GM21381 (cell line): ENCODE data around the gene SLC25A45.
"Not testable (repeated sequence)": the region's sequence is repeated elsewhere in the genome, so short reads cannot be mapped to it uniquely, and the experiment has no call there.

ENCODE experiments used
- ATAC-seq: cut with Tn5 transposase; IDR thresholded peaks from one replicate; pipeline ENCODE4 v1.9.1; 2021; ENCODE audit warnings: mild to moderate bottlenecking, moderate library complexity; ENCODE audit not compliant: unreplicated experiment

SLC25A45 gene

DNA sequence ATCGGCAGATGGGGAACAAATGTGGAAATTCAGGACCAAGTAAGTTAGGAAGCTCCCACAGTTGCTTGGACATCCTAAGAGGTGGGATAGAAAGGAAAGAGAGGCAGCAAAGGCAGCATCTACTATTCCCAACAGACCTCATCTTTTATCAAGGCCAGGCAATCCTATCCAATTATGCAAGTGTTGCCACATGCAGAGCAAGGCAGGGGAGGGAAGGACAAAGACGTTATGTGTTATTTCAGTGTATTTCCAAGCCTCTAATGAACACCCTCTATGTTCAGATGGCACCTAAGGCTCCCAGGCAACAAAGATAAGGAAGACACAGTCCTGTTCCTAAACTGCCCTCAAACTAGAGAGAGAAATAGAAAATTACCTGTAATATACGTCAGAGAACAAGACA is 18.7 kb downstream of the SLC25A45 start:
- no peak for ATAC-seq

DNA sequence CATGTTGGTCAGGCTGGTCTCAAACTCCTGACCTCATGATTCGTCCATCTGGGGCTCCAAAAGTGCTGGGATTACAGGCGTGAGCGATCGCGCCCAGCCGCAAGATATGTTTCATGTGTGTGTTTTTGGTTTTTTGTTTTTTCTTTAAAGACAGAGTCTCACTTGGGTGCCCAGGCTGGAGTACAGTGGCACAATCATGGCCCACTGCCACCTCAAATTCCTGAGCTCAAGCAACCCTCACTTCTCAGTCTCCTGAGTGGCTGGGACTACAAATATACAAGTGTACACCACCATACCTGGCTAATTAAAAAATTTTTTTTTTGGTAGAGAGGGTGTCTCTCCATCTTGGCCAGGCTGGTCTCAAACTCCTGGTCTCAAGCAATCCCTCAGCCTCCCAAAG is 19.5 kb downstream of the SLC25A45 start:
- no peak for ATAC-seq

DNA sequence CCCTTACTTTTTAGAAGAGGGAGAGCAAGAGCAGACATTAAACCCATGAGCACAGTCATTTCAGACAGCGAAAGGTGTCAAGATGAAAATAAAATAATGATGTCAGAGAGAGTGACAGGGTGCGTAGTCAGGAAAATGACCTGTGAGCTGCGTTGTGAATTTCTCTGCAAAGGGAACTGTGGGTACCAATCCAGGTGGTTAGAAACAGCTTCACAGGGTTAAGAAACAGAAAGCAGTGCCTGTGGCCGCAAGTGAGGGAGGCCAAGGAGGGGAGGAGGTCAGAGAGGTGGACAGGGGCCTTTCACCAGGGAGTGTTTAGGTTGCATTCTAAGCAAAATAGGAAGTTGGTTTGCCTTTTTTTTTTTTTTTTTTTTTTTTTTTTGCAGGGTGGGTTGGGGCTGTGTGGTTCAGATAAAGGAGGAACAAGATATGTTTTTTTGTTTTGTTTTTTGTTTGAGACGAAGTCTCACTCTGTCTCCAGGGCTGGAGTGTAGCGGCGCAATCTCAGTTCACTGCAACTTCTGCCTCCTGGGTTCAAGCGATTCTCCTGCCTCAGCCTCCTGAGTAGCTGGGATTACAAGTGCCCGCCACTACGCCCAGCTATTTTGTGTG is 20.0 kb downstream of the SLC25A45 start:
- ATAC-seq: peak; percentile 78

DNA sequence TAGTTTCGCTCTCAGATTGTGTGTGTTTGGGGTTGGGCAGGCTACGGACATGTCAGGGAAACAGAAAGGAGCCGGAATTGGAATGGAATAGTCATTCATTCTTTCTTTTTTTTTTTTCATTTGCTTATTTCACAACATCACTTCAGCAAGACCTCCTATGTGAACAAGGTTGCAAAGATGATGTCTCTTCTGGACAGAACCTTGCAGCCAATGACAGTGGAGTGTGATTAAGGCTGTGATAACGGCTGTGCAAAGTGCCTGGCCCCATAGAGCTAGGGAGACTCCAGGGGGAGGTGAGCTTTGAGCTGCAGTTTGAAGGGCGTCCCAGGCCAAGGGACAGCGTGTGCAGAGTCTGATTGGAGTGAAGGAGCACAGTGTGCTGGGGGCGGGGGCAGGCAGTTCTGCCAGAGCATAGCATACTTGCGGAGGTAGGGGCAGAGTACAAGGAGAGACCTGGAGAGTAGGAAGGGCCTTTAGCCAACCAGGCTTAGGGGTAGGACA is 24.5 kb downstream of the SLC25A45 start:
- no peak for ATAC-seq

DNA sequence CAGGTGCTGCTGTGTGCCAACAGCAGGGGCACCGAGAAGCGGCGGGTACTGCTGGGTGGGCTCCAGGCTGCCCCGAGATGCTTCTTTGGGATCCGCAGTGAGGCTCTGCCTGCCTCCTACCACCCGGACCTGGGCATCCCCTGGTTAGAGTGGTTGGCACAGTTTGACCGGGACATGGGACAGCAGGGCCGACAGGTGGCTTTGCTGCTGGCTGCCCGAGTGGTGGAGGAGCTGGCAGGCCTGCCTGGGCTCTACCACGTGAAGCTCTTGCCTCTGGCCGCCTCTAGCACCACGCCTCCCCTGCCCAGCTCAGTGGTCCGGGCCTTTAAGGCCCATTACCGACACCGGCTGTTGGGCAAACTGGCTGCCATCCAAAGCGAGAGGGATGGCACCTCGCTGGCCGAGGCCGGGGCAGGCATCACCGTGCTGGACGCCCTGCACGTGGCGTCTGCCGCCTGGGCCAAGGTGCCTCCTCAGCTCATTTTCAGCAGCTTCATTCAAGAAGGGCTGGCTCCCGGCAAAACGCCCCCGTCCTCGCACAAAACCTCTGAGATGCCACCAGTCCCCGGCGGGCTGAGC is 26.0 kb downstream of the SLC25A45 start:
- no peak for ATAC-seq

DNA sequence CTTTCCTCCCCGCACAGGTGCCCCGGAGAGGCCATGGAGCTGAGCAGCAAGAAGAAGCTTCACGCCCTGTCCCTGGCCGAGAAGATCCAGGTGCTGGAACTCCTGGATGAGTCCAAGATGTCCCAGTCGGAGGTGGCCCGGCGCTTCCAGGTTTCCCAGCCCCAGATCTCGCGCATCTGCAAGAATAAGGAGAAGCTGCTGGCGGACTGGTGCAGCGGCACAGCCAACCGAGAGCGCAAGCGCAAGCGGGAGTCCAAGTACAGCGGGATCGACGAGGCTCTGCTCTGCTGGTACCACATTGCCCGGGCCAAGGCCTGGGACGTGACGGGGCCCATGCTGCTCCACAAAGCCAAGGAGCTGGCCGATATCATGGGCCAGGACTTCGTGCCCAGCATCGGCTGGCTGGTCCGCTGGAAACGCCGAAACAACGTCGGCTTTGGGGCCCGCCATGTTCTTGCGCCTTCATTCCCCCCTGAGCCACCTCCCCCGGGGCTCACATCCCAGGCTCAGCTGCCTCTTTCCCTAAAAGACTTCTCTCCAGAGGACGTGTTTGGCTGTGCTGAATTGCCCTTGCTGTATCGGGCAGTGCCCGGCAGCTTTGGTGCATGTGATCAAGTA is 26.6 kb downstream of the SLC25A45 start:
- no peak for ATAC-seq

DNA sequence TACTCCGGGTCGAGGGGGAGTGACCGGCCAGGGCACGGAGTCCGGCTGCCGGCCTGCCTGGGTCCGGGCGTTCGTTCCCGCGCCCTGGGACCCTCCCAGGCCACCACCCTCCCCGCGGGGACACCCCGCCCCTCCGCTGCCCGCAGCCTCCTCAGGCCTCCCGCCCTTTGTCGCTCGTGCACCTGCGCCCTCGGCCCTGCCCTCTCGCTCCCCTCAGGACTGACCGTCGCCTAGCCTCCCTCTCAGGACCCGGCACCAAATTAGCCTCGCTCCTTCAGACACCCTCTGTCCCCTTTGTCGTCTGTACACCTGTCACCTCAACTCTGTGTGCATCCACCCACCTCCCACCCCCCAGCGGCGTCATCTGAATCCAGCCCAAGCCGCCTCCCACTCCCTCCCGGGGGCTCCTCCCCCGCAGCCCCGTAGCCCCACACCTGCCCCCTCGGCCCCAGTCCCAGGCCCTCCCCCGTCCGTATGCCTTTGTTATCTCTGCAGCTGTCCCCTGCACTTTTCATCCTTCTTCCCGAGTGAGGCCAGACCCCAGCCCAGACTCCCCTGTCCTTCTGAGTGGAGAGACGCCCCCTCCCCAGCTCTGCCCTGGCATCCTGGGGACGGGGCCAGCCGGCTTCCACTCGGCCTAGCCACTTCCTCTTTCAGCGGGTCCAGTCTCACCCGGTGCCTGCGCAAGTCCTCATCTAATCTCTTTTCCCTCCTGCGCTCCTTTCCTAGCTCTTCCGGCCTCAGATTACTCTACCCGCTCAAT is 27.3 kb downstream of the SLC25A45 start:
- ATAC-seq: peak; percentile 32

DNA sequence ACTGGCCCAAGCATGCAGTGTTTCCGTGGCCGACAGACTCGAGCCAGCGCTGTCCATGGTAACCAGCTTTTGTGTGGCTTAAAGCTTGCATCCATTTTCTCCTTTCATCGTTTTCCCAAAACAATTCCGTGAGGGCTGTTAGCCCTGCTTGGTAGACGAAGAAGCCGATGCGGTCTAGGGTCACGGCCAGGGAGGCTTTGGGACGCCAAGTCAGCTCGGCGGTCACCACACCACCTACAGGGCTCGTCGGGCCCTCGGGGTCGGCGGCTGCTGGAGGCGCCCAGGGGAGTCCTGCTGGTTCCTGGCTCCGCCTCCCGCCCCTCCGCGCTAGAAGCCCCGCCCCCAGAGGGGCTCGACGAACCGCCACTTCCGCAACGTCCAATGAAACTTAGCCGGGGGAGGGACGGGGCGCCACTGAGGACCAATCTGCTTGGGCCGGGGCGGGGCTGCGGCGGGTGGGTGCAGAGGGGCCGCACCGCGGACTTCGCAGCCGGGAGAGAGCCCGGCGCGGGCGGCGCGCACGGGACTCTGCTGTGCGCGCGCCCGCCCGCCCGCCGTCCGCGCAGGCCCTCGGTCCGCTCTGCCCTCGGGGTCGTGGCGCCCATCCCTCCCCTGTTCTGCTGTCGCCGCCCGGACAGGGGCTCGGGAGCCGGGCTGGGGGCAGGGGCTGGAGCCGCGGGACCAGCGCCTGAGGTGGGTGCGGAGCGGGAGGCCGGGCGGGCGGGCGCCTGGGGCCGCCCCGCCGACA is 28.0 kb downstream of the SLC25A45 start, which contains the start of gene TIGD3:
TIGD3 (plus strand) TSS at position 487 of the 748 bp plus-strand sequence. CDS start 1,058 bp downstream, outside the sequence.
- ATAC-seq: peak; percentile 81

DNA sequence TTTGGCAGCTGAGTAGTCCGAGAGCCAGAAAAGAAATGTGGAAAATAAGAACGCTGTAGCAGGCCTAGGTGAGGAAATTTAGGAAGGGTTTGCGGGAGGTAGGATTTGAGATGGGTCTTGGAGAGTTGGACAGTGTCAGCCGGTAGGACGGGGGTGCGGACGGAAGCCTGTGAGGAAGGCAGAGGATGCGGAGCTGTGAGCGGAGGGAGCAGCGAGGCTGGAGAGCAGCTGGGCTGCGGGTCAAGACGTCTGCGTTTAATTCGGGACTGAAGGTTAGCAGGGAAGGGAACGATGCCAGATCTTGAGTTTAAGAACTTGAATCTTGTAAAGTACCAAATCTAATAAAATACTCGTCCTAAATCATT is 28.6 kb downstream of the SLC25A45 start:
- no peak for ATAC-seq

DNA sequence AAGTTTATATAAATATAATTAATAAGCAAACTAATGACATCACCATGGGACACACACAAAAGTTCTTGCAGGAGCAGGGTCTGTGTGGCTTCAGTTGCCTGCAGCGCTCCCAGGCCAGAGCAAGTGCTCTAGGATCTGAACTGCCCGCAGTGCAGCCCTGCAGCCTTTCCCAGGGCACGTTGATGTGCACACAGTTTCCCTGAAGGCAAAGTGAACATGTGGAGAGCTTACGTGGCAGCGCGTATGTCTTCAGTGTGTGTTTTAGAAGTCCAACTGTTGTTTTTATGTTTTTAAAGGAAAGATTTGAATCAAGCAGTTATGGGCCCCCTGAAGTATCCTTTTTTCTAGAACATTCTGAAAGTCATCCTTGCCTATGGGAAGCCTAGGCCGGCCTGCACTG is 29.1 kb downstream of the SLC25A45 start:
- ATAC-seq: no peak

DNA sequence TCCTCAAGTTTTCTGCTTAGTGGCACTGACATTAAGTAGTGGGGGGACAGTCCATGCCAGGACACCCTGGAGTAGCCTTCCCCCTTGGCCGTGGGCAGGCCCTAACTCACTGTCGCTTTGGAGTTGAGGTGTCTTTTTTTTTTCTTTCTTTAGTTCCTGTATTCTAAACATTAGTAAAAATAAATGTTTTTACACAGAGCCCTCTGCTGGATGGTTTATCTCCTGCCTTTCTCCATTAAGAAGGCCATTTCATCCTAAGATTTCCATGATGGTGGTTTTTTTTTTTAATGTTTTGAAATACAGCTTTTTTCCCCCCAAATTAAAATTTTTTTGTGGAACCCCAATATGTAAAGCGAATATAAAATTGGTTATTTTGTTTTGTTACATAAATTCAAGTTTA is 29.7 kb downstream of the SLC25A45 start:
- no peak for ATAC-seq

DNA sequence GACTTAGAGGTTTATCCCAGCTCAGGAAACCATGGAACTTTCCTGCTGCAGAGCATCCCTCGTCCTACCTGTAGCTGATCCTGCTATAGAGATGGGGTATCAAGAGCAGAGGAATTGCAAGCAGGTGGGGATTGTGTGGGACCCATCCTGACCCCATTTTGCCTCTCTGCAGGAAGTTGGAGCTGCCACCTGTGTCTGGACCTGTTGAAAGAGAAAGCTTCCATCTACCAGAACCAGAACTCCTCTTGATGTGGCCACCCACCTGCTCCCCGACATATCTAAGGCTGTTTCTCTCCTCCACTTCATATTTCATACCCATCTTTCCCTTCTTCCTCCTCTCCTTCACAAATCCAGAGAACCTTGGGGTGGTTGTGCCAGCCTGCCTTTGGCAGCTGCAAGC is 30.9 kb downstream of the SLC25A45 start:
- no peak for ATAC-seq

DNA sequence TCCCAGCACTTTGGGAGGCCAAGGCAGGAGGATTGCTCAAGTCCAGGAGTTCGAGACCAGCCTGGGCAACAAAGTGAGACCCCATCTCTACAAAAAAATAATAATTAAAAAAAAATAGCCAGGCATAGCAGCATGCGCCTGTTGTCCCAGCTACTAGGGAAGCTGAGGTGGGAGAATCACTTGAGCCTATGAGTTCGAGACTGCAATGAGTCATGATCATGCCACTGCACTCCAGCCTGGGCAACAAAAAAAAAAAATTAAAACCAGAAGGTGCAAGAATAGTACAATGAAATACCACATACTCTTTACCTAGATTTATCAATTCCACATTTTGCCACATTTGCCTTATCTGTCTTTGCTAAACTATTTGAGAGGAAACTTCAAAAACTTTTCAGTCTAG is 40.6 kb downstream of the SLC25A45 start:
- ATAC-seq: no peak

DNA sequence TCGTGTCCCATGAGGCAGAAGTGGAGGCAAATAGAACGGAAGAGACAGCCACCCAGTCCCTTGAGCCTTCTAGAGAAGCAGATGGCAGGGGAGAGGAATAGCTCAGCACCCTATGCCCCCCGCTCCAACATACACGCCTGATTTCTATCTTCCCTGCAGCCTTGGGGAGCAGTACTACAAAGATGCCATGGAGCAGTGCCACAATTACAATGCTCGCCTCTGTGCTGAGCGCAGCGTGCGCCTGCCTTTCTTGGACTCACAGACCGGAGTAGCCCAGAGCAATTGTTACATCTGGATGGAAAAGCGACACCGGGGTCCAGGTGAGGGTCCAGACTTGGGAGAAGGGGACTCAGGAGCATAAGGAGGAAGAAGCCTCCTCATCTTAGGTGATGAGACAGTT is 42.2 kb downstream of the SLC25A45 start:
- no peak for ATAC-seq

DNA sequence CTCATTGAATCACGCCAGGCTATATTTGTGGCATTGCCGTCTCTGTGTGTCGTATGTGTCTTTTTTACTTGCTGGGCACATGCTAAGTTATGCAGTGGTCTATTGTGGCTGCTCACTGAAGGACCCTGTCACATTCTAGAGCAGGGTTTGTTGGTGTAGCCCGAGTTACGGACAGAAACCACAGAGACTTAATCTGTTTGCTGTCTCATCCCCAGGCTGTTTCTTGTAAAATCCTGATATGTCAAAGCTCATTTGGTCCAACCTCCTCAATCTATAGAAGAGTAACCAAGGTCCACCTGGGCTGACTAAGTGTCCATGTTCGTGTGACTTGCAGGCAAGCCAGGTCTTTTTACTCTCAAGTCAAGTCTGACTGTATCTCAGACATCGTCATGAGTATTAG is 43.8 kb downstream of the SLC25A45 start:
- no peak for ATAC-seq

DNA sequence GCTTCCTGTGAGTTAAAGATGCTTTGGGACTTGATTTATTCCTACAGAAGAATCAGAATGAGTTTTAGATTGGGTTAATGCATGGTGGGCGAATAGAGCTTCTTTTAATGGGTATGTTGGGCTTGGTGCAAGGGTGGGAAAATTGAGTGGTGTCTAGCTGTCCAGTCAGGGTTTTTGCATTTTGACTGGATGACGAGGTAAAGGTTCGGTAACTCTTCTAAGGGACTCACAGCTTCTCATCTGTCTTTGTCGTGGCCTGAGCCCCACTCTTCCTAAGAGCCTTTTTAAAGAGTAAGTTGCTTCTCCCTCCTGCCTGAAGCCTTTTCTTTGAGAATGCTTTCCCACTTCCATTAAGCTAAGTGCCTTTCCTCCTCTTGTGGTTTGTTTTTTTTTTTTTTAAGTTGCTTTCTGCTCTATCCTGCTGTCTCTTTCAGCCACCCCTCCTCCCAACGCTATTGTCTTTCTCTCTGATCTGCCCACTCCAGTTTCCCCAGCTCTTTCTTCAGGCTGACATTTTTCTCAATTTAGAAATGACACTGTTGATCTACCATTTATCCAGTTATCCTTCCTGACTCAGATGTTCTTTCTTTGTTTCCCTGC is 47.6 kb downstream of the SLC25A45 start:
- ATAC-seq: no peak

DNA sequence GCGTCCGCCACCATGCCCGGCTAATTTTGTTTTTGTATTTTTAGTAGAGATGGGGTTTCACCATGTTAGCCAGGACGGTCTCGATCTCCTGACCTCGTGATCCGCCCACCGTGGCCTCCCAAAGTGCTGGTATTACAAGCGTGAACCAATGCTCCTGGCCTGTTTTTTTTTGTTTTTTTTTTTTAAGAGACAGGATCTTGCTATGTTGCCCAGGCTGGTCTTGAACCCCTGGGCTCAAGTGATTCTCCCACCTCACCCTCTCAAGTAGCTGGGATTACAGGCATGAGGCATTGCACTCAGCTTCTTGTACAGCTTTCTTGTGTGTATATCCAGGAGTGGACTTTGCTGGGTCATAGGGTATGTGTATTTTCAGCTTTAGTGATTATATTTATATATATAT is 49.9 kb downstream of the SLC25A45 start:
- ATAC-seq: not testable (repeated sequence)

DNA sequence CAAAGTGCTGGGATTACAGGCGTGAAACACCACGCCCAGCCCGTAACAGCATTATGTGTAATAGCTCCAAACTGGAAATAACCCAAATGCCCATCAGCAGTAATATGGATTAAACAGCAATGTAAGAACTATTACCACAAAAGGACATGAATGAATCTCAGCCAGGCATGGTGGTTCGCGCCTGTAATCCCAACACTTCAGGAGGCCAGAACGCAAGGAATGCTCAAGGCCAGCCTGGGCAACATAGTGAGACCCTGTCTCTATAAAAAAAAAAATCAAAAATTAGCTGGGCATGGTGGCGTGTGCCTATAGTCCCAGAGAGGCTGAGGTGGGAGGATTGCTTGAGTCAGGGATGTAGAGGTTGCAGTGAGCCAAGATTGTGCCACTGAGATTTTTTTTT is 51.9 kb downstream of the SLC25A45 start:
- ATAC-seq: no peak

DNA sequence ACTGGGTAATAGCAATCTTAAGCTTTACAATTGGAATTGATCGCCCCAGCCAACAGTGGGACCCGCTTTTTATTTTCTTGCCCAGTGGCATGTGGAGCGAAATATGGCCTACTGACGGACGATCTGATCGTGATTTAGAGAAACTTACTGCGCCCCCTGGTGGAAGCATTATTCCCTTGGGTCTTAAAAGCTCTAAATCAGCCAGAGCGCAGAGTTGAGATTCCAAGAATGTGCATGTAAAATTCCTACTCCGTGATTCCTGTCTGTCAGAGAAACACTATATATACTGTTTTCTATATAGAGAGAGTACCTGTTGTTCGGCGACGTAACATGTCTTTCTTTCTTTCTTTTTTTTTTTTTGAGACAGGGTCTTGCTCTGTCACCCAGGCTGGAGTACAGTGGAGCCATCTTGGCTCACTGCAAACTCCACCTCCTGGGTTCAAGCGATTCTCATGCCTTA is 52.5 kb downstream of the SLC25A45 start:
- no peak for ATAC-seq

DNA sequence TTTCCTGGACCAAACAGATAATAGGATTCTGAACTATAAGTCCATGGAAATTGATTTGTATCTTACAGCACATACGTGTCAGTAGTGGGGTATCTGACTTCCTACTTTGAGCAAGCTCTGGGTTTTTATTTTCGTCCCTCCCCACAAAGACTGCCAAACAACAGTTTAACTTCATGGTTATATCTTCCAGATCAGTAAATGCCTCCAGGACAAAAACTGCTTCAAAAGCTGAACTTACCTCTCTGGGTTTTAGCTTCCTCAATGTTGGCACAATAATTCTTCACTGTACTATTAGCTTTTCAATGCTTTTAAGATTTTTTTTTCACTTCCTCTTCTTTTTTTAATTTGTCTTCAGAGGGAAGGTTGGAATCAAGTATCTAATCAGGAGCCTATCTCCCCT is 53.0 kb downstream of the SLC25A45 start:
- ATAC-seq: no peak
